H9 (cell line): ENCODE measurements around the gene S1PR2. TPM values are rescaled to one million over a fixed set of nuclear protein-coding genes. Genes with fewer than 3 reads are reported as not detected.

Experiments used
- DNase-seq: peaks from one replicate; pipeline ENCODE4 v3.0.0-alpha.2; 2017
- H2AFZ ChIP-seq: one replicate; pipeline ENCODE4 v1.6.1; 2013; ENCODE audit warnings: mild to moderate bottlenecking, low read length, control low read depth, moderate library complexity
- H2AK5ac ChIP-seq: 2 replicates; pipeline ENCODE4 v1.6.1; 2013; ENCODE audit warnings: low read length, control low read depth, mixed read lengths; ENCODE audit not compliant: insufficient read length
- H2BK120ac ChIP-seq: one replicate; pipeline ENCODE4 v1.6.1; 2013; ENCODE audit warnings: low read depth, mild to moderate bottlenecking, low read length, control low read depth, inconsistent platforms; ENCODE audit not compliant: poor library complexity, severe bottlenecking
- H2BK12ac ChIP-seq: 2 replicates; pipeline ENCODE4 v1.6.1; 2013; ENCODE audit warnings: low read length, control low read depth, mixed read lengths, low read depth; ENCODE audit not compliant: insufficient read length
- H2BK15ac ChIP-seq: 2 replicates; pipeline ENCODE4 v1.6.1; 2013; ENCODE audit warnings: low read depth, low read length, control low read depth
- H2BK20ac ChIP-seq: one replicate; pipeline ENCODE4 v1.6.1; 2013; ENCODE audit warnings: low read depth, mild to moderate bottlenecking, low read length, control low read depth, inconsistent platforms; ENCODE audit not compliant: poor library complexity, severe bottlenecking
- H2BK5ac ChIP-seq: 2 replicates; pipeline ENCODE4 v1.6.1; 2013; ENCODE audit warnings: low read length, control low read depth, mixed read lengths; ENCODE audit not compliant: insufficient read length
- H3K14ac ChIP-seq: 2 replicates; pipeline ENCODE4 v1.6.1; 2013; ENCODE audit warnings: low read length, control low read depth; ENCODE audit not compliant: insufficient read depth
- H3K18ac ChIP-seq: 2 replicates; pipeline ENCODE4 v1.6.1; 2013; ENCODE audit warnings: low read depth, mild to moderate bottlenecking, mixed read lengths, low read length, control low read depth; ENCODE audit not compliant: insufficient read length
- H3K23ac ChIP-seq: 2 replicates; pipeline ENCODE4 v1.6.1; 2013; ENCODE audit warnings: low read length, control low read depth, mixed read lengths, low read depth; ENCODE audit not compliant: insufficient read length
- H3K23me2 ChIP-seq: 2 replicates; pipeline ENCODE4 v1.6.1; 2013; ENCODE audit warnings: low read depth, mild to moderate bottlenecking, mixed read lengths, low read length, control low read depth; ENCODE audit not compliant: insufficient read length, poor library complexity, severe bottlenecking
- H3K27ac ChIP-seq: 2 replicates; pipeline ENCODE4 v1.5.1; 2013; ENCODE audit warnings: low read length, control low read depth, mixed read lengths, low read depth; ENCODE audit not compliant: insufficient read length
- H3K27me3 ChIP-seq: 2 replicates; pipeline ENCODE4 v1.6.1; 2013; ENCODE audit warnings: low read length, control low read depth, inconsistent platforms; ENCODE audit not compliant: insufficient read depth
- H3K4ac ChIP-seq: 2 replicates; pipeline ENCODE4 v1.6.1; 2013; ENCODE audit warnings: low read depth, mild to moderate bottlenecking, control low read depth, inconsistent platforms, low read length, moderate library complexity
- H3K4me1 ChIP-seq: 2 replicates; pipeline ENCODE4 v1.6.1; 2013; ENCODE audit warnings: low read length, control low read depth, inconsistent platforms; ENCODE audit not compliant: insufficient read depth
- H3K4me2 ChIP-seq: 2 replicates; pipeline ENCODE4 v1.6.1; 2013; ENCODE audit warnings: low read length, control low read depth, mixed read lengths; ENCODE audit not compliant: insufficient read length, insufficient read depth
- H3K56ac ChIP-seq: 2 replicates; pipeline ENCODE4 v1.6.1; 2013; ENCODE audit warnings: low read depth, mild to moderate bottlenecking, mixed read lengths, low read length, control low read depth; ENCODE audit not compliant: insufficient read length
- H3K79me1 ChIP-seq: 2 replicates; pipeline ENCODE4 v1.6.1; 2013; ENCODE audit warnings: low read depth, mild to moderate bottlenecking, moderate library complexity, low read length, control low read depth, inconsistent platforms; ENCODE audit not compliant: insufficient read depth, poor library complexity, severe bottlenecking
- H3K79me2 ChIP-seq: 2 replicates; pipeline ENCODE4 v1.6.1; 2013; ENCODE audit warnings: low read length, control low read depth, inconsistent platforms; ENCODE audit not compliant: insufficient read depth
- H3K9ac ChIP-seq: 2 replicates; pipeline ENCODE4 v1.6.1; 2013; ENCODE audit warnings: low read length, control low read depth, mixed read lengths; ENCODE audit not compliant: insufficient read length; ENCODE audit errors: extremely low read depth
- H3K9me3 ChIP-seq: one replicate; pipeline ENCODE4 v1.6.1; 2013; ENCODE audit warnings: low read depth, low read length, inconsistent platforms; ENCODE audit not compliant: control insufficient read depth
- H3T11ph ChIP-seq: one replicate; pipeline ENCODE4 v1.6.1; 2013; ENCODE audit warnings: mild to moderate bottlenecking, low read length, control low read depth, inconsistent platforms
- H4K20me1 ChIP-seq: one replicate; pipeline ENCODE4 v1.6.1; 2013; ENCODE audit not compliant: control insufficient read depth, insufficient read length, insufficient read depth
- H4K5ac ChIP-seq: 2 replicates; pipeline ENCODE4 v1.6.1; 2013; ENCODE audit warnings: low read depth, mild to moderate bottlenecking, mixed read lengths, low read length, control low read depth; ENCODE audit not compliant: insufficient read length
- H4K8ac ChIP-seq: replicated peaks from 2 replicates; pipeline ENCODE4 v1.6.1; 2013; ENCODE audit warnings: low read length, control low read depth, mixed read lengths, low read depth; ENCODE audit not compliant: insufficient read length
- H4K91ac ChIP-seq: 2 replicates; pipeline ENCODE4 v1.6.1; 2013; ENCODE audit warnings: low read depth, mild to moderate bottlenecking, moderate library complexity, mixed read lengths, low read length, control low read depth; ENCODE audit not compliant: insufficient read length
- H3K27ac Mint-ChIP-seq, 3 experiments: 2 replicates in 2 of 3; 3 replicates in 1 of 3; pipeline ENCODE4 v1.8.0; 2020 to 2021; ENCODE audit warnings: mixed read lengths in 3 of 3, mild to moderate bottlenecking in 1 of 3, moderate library complexity in 1 of 3
- H3K27me3 Mint-ChIP-seq: 2 replicates; pipeline ENCODE4 v1.8.0; 2021; ENCODE audit warnings: low read depth, mild to moderate bottlenecking, moderate library complexity, mixed read lengths
- H3K36me3 Mint-ChIP-seq, 3 experiments: 2 replicates in 2 of 3; 3 replicates in 1 of 3; pipeline ENCODE4 v1.8.0; 2020 to 2021; ENCODE audit warnings: low read depth in 3 of 3, mixed read lengths in 3 of 3; ENCODE audit not compliant: insufficient read depth in 1 of 3
- H3K4me1 Mint-ChIP-seq, 2 experiments: 2 replicates each; pipeline ENCODE4 v1.8.0; 2020; ENCODE audit warnings: mixed read lengths in 2 of 2
- H3K4me3 Mint-ChIP-seq, 2 experiments: 2 replicates in 1 of 2; 3 replicates in 1 of 2; pipeline ENCODE4 v1.8.0; 2020 to 2021; ENCODE audit warnings: mild to moderate bottlenecking in 2 of 2, mixed read lengths in 2 of 2, moderate library complexity in 1 of 2
- H3K9me3 Mint-ChIP-seq, 2 experiments: 2 replicates in 1 of 2; 3 replicates in 1 of 2; pipeline ENCODE4 v1.8.0; 2020; ENCODE audit warnings: mild to moderate bottlenecking in 2 of 2, mixed read lengths in 2 of 2, moderate library complexity in 1 of 2
- WGBS: extraction: QIAGEN DNeasy Blood & Tissue Kit; methylation state at CpG from one replicate; pipeline ENCODE4 v1.1.7; 2013; ENCODE audit warnings: missing lambda C conversion rate, low lambda C conversion rate, mixed read lengths; ENCODE audit not compliant: insufficient read length; ENCODE audit errors: extremely low coverage; 5-methylcytosine and 5-hydroxymethylcytosine counted together
- total RNA-seq: library from RNA; stranded (reverse); gene quantifications from 2 replicates; pipeline ENCODE4 v1.2.1, GENCODE V29; 2021
- TF ChIP-seq, protein P1 (sequence below): fragments of 200-600 bp; sonication (generic); conservative IDR thresholded peaks from 3 replicates; pipeline ENCODE4 v1.8.0; 2021; ENCODE audit warnings: antibody characterized with exemption, mild to moderate bottlenecking

The S1PR2 gene
- total RNA-seq, 1 experiment from 2014 or later: 11.5 TPM

DNA sequence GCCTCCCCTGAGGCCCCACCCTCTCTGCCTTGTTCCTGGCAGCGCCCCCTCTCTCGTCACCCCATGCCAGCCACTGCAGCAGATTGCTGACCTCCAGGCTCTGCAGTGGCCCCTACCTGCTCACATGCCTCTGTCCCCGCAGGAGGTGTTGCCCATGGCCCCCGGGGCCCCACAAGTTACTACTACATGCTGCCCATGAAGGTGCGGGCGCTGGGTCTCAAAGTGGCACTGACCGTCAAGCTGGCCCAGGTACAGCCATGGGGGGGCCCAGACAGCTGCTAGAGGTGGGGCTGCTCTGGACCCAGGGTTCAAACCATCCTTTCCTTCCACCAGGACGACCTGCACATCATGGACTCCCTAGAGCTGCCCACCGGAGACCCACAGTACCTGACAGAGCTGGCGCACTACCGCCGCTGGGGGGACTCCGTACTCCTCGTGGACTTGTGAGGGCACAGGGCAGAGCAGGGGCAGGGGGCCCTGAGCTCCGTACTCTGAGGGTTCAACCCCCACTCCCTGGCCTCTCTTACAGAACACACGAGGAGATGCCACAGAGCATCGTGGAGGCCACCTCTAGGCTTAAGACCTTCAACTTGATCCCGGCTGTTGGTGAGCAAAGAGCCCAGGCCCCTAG, 27.1 kb upstream of the S1PR2 start:
- no peak overlapping the region for H3K4me2 ChIP-seq
- no peak overlapping the region for H3K4ac ChIP-seq
- H4K20me1 ChIP-seq: peaks cover 4% of the 10 kb centered on the region
- no peak overlapping the region for H2BK5ac ChIP-seq
- Mint-ChIP-seq H3K27me3 (no peaks in the 10 kb centered on the region; the same call in none of the 2 replicates), H3K9me3 (no peaks in the 10 kb centered on the region; a peak in 1 of 5 replicates), H3K27ac (peak overlapping the region in 1 of 3 experiments; percentile 34; a peak in 1 of 7 replicates), H3K36me3 (peaks cover 29 to 54% (median 49%) of the 10 kb centered on the region in 3 experiments; a peak in 6 of 7 replicates), H3K4me3 (no peak overlapping the region), H3K4me1 (0 out of 4 replicates have a peak, but pooled peaks cover 0 to 2% of the 10 kb centered on the region in 2 experiments)
- no peak overlapping the region for H4K91ac ChIP-seq
- H3K23me2 ChIP-seq: no peaks in the 10 kb centered on the region
- no peak overlapping the region for H3K56ac ChIP-seq
- H4K5ac ChIP-seq: no peak overlapping the region
- no peaks in the 10 kb centered on the region for H3K27me3 ChIP-seq
- no peak overlapping the region for H2BK15ac ChIP-seq
- H3K18ac ChIP-seq: no peak overlapping the region
- no peak overlapping the region for H2AFZ ChIP-seq
- no peak overlapping the region for H3K23ac ChIP-seq
- no peak overlapping the region for H3K9ac ChIP-seq
- H3K27ac ChIP-seq: no peak overlapping the region
- no peak overlapping the region for H2AK5ac ChIP-seq
- H3K4me1 ChIP-seq: no peaks in the 10 kb centered on the region; the same call in 1 of the 2 replicates
- H2BK12ac ChIP-seq: no peak overlapping the region
- no peak overlapping the region for H3K14ac ChIP-seq
- no peak overlapping the region for H2BK20ac ChIP-seq
- H2BK120ac ChIP-seq: no peak overlapping the region
- H4K8ac ChIP-seq: no peak overlapping the region
- H3K9me3 ChIP-seq: no peaks in the 10 kb centered on the region
- no peak overlapping the region for H3T11ph ChIP-seq
- H3K79me1 ChIP-seq: no peaks in the 10 kb centered on the region
- DNase-seq: no peak
- H3K79me2 ChIP-seq: no peaks in the 10 kb centered on the region
- WGBS: no CpG with 5 or more reads among the region's 18 CpGs
- TF ChIP-seq, protein P1, sequence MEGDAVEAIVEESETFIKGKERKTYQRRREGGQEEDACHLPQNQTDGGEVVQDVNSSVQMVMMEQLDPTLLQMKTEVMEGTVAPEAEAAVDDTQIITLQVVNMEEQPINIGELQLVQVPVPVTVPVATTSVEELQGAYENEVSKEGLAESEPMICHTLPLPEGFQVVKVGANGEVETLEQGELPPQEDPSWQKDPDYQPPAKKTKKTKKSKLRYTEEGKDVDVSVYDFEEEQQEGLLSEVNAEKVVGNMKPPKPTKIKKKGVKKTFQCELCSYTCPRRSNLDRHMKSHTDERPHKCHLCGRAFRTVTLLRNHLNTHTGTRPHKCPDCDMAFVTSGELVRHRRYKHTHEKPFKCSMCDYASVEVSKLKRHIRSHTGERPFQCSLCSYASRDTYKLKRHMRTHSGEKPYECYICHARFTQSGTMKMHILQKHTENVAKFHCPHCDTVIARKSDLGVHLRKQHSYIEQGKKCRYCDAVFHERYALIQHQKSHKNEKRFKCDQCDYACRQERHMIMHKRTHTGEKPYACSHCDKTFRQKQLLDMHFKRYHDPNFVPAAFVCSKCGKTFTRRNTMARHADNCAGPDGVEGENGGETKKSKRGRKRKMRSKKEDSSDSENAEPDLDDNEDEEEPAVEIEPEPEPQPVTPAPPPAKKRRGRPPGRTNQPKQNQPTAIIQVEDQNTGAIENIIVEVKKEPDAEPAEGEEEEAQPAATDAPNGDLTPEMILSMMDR: no peak
